IPS-NIHi11 (cell line): ENCODE data around the gene USHBP1.
A peak's percentile ranks its signal among the peaks of the same experiment; 100 is the strongest.

Experiments used
- DNase-seq: peaks from one replicate; pipeline ENCODE4 v3.0.0; 2012; ENCODE audit warnings: mixed read lengths, low spot score

The USHBP1 gene

DNA sequence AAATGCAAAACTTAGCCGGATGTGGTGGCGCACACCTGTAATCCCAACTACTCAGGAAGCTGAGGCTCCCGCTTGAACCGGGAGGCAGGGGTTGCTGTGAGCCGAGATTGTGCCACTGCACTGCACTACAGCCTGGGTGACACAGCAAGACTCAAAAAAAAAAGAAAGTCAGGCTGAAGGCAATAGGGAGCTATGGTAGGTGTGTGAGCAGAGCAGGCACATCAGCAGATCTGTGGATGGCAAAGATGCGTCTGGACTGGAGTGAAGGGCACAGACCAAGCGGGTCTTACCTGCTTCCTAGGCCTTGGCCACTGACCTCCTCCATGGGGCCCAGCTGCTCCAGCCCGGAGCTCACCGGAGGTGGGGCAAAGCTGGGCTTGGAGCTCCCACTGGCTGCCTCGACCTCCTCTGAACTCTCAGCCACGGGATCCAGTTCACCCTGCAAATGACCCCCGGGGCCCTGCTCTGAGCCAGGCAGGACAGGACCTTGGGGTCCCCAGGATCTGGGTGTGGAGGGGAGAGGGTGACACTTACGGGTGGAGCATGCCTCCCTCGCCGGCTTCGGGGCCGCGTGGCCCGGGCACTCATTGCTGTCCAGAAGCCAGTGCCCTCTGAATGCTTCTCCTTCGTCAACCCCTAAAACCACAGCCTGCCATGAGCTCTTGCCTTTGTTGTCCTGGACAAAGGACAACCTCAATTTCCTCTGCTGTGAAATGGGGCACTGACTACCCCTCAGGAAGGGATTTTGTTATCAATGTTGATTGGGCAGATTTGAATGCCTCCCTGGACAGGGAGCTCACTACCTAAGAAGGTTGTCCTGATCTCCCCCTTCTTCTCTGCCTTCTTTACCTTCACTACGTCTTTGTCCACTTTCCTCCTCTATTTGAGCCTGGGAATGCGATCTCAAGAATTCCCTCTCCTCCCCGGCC is 569 bp downstream of the USHBP1 start:
- no peak for DNase-seq

GRCh38 chr19:17262557-17262956 is 2.0 kb downstream of the USHBP1 start:
- DNase-seq = no peak

DNA sequence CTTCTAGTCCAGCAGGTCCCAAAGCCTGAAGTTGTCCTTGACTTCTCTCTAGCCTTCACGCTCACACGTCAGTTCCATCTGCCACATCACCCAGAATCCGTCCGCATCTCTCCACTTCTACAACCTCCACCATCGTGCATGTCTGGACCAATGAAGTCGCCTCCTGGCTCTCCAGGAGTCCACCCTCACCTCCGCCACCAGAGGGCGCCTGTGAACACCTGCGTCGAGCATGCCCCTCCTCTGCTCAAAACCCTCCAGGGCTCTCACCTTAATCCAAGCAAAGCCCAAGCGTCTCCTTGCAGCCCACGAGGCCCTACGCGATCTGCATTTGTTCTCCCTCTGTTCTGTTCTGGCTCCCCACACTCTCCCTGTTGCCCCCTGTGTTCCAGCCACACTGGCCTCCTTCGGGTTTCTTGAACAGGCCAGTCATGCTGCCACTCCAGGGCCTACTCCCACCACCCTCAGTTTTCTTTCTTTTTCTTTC is 3.7 kb downstream of the USHBP1 start:
- DNase-seq = peak; percentile 93

DNA sequence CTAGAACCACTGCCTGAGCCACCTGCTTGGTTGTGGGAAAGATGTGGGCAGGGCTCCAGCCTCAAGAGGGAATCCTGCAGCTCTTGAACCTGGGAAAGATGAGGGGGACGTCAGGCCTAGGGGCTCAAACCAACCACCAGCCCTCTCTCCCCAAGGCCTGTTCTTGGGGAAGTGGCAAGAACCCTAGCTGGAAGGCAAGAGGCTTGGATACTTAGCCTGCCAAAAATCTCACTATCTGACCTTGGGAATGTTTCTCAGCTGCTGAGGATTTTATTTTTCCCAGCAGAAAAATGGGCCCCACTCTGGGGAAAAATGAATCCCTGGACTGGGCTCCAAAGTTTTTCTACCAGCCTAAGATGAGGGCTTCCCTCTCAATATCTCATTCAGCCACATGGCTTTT is 4.6 kb downstream of the USHBP1 start:
- DNase-seq = no peak

DNA sequence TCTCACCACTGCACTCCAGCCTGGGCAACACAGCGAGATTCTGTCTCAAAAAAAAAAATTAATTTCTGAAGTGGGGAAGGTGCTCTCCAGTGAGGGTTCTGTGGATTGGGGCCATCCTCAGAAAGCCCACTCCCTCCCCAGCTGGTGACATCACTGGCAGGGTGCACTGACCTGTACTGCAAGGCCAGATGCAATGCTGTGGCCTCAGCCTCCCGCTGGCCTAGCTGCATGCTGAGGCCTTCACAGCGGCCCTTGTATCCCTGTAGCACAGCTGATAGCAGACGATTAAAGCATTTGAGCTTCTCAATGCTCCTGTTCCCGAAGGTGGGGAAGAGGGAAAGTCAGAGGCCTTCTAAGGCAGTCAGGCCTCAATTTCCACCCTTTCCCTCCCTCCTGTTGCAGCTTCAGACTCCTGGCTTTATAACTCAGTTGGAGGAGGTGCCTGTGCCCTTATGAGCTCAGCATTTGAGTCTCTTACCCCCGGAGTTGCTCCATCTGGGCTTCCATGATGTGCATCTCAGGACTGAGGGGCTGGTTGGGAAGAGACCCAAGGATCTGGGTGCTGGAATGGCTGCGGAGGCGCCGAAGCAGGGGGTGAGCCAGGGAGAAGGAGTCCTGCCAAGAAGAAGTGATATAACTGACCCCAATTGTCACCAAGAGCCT is 5.3 kb downstream of the USHBP1 start:
- DNase-seq = no peak

GRCh38 chr19:17256130-17256529 is 8.4 kb downstream of the USHBP1 start:
- DNase-seq = no peak

GRCh38 chr19:17255150-17255621 is 9.4 kb downstream of the USHBP1 start:
- no peak for DNase-seq

DNA sequence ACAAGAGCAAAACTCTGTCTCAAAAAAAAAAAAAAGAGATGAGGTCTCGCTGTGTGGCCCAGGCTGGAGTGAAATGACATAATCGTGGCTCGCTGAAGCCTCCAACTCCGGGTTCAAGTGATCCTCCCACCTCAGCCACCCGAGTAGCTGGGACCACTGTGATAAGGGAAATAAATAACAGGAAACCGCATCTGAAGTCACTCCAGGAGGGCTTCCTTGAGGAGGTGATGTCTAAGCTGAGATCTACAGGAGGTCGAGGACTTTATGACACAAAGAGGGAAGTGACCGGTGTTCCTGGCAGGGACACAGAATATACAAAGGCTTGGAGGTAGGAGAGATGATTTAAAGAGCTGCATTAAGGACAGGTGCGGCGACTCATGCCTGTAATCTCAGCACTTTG is 9.9 kb downstream of the USHBP1 start:
- DNase-seq = no peak

DNA sequence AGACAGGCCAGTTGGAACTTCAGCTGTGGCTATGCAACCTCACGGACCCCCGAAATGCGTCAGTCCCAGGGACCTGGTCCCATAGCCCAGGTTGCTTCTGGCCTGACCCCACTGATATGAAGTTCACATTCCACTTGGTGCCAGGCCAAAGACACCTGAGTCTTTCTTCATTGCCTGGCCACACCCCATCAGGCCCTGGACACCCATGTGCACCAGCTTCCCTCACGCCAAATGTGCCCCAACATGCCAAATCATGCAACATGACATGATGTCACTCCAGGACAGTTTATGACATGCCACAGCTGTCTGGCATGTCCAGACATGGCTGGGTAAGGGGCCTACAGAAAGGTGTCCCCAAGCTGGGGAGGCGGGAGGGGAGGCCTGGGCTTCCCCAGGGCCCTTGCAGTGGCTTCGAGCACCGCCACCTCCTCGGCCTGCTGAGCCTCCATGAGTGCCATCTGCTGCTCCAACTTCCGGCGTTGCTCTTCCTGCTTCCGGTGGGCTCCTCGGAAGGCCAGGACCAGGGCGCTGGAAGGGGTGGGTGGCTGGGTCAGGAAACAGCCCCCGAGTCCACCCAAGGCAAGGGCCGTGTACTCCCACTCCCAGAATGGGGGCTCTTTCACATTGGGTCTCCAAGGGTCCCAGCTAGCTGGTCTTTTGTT is 14.5 kb downstream of the USHBP1 start:
- no peak for DNase-seq

DNA sequence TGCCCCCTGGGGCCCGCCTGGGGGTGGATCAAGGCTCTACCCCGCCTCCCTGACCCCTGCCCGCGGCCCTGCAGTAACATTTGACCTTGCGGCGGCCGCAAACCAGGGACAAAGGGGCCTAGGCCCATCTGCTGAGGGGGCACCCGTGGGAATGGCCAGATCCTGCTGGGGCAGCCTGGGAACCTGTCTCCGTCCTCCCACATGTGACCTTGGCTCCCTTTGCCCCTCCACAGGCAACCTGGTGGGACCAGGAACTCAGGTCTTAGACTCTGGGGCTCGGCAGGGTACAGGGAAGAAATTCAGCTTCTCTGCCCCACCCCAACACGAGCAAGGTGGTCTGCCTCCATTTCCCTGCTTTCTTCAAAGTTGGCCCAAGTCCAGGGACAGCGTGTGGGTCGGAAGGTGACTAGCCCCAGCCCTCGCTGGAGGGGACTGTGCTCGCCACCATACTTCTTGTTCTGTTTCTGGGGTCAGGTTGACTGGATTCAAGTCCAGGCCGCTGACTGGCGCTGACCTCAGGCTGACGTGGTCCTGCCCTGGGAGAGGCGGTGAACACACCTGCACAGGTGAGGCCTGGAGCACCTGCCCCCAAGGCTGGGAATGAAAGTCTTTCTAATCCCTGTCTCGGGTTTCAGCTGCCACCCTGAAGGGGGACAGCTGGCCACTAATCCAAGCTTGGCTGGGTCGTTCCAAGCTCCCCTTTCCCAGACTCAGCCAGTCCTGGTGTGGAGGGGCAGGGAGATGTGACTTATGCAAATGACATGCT is 16.4 kb downstream of the USHBP1 start:
- DNase-seq = peak; percentile 66

DNA sequence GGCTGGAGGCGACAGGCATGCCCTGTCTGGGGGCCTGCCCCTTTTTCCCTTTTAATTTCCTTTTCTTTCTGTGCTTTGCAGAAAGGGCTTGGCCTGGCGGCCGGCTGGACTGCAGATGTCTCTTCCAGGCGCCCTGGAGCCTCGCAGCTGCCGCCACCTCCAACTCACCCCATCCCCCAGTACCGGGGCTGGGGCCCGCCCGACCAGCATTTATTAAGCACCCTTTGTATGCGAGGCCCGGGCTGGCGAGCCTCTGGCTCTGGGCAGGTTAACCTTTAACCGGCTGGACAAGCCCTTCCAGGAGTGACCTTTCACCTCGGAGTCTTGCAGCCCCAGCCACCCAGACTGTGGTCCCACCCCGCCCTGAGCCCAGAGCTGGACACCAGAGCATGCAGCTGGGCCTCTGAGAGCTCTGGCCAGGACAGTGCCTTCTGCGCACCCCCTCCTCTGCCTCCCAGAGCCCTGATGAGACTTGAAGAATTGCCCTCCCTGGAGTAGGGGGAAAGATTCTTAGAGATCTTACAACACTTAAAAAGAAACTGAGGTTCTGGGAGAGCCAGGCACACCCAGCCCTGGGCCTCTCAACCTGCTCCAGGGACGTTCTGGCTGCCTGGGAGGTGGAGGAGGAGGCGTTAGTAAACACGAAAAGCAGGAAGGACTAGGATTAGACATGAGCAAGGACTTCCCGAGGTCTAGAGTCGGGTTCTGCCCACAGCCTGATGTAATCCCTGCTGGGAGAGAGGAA is 17.7 kb downstream of the USHBP1 start:
- no peak for DNase-seq

DNA sequence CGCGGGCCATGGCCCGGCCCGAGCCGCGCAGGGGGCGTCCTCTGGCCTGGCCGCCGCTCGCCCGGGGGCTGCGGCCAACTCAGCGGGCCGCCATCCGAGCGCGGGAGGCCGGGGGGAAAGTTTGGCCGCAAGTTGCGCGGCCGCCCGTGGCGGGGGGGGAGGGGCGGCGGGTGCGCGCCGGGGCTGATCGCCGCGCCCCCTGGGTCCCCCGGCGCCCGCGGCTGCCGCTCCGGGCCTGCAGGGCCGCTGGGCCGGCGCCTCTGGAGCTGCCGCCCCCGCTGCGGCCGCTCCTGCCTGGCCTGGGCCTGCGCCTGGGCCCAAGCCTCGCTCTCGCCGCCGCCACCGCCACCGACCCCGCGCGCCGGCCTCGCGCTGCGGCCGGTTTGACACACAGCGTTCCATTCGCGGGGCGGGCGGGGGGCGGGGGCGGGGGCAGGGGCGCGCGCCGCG is 19.0 kb downstream of the USHBP1 start, which contains the start of gene NR2F6:
TSS of gene NR2F6 (minus strand) at position 385 of the 450 bp plus-strand sequence. CDS start 699 bp downstream, outside the sequence.
- DNase-seq = no peak

GRCh38 chr19:17244618-17245534 is 19.7 kb downstream of the USHBP1 start:
- no peak for DNase-seq

DNA sequence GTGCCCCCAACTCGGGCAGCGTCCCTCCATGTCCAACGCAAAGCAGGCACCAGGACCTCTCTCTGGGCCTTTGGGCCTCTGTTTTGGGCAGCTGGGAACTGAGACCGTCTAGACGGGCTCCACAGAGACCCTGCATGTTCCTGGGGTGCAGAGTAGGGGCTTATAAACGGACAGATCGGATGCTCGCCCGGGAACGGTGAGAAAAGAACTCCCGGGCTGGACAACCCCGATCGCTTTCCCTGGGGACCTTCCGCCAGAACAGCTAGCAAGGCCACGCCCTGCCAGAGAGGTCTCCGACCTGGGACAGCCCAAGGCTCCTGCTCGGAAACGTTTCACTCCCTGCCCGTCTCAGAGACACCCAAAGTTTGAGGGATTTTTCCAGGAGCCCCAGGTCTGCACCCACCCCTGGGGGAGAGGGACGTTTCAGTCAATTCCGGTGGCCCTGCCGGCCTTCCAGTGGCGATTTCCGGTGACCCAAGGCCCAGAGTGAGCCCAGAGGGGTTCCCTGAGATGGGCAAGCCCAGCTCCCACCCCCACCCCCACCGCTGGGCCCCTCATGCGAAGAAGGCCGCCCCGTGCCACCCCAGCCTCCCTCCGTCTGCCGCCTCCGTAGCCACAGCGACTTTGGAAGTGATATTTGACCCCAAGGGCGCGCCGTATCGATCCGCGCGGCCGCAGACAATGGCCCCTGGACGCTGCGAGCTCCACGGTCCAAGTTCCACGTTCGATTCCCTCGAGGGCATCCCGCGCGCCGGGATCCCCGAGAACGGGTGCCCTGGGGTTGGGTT is 20.5 kb downstream of the USHBP1 start:
- DNase-seq = no peak

DNA sequence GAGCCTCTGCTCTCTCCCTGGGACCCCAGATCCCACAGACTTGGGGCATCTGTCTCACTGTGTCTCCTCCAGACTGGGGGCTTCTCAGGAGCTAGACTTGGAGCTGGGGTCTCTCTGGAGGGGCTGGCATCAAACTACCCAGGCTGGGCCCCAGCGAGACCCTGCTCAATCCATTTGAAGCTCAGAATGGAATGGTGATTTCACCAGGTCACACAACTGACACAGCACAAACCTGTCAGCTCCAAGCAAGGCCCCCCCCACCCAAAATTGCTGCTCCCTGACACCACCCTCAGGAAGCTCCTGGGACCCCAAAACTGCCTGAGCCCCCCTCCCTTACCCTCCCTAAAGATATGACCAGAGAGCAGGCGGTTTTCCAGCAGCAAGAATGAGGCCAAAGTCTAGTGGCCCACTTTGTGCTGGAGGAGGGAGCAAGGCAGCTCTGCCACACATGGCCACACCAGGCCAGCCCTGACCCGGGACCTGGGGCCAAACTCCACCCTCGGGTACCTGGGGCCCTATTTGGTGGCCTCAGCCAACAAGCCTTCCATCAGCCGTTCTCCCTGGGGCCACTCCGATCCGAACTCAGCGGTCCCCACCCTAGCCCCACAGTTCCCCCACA is 21.2 kb downstream of the USHBP1 start:
- no peak for DNase-seq

- DNase-seq = no peak
Measured at GRCh38 chr19:17242431-17243208, 21.9 kb downstream of the USHBP1 start.

- DNase-seq = no peak
Measured at GRCh38 chr19:17240826-17241399, 23.6 kb downstream of the USHBP1 start.
